CD14-positive monocyte (primary cell): Measurements from ENCODE around the gene GRIN2A. TPM values are rescaled to one million over a fixed set of nuclear protein-coding genes. Genes with fewer than 3 reads are reported as not detected.

Source experiments
- DNase-seq, 3 donors: peaks; one replicate each; pipeline ENCODE4 v3.0.0-alpha.2; 2011 to 2022
- H2AFZ ChIP-seq: 2 replicates; pipeline ENCODE4 v1.6.0; 2012; ENCODE audit warnings: mild to moderate bottlenecking, low read depth, low read length, inconsistent platforms; ENCODE audit not compliant: insufficient read depth, poor library complexity, severe bottlenecking
- H3K27ac ChIP-seq, 2 donors: 1 replicate in 1 of 2; 2 replicates in 1 of 2; pipeline ENCODE4 v1.5.1; 2012 to 2013; ENCODE audit warnings: low read length in 2 of 2, control low read depth in 1 of 2, inconsistent platforms in 1 of 2, low read depth in 1 of 2, mild to moderate bottlenecking in 1 of 2
- H3K27me3 ChIP-seq, 2 donors: one replicate each; pipeline versions ENCODE4 v1.6.0 to v1.6.1; 2011 to 2013; ENCODE audit warnings: low read length in 2 of 2; ENCODE audit not compliant: control insufficient read depth in 2 of 2, insufficient read depth in 2 of 2
- H3K36me3 ChIP-seq, 2 donors: replicated peaks in 1 of 2; 1 replicate in 1 of 2; 2 replicates in 1 of 2; pipeline versions ENCODE4 v1.5.1 to v1.6.1; 2012 to 2013; ENCODE audit warnings: low read length in 2 of 2, control low read depth in 1 of 2, inconsistent platforms in 1 of 2, mild to moderate bottlenecking in 1 of 2; ENCODE audit not compliant: insufficient read depth in 2 of 2, control insufficient read depth in 1 of 2
- H3K4me1 ChIP-seq, 2 donors: 1 replicate in 1 of 2; 2 replicates in 1 of 2; pipeline versions ENCODE4 v1.5.1 to v1.6.1; 2012 to 2013; ENCODE audit warnings: low read length in 2 of 2, control low read depth in 1 of 2, inconsistent platforms in 1 of 2, mild to moderate bottlenecking in 1 of 2, moderate library complexity in 1 of 2; ENCODE audit not compliant: insufficient read depth in 2 of 2, control insufficient read depth in 1 of 2
- H3K4me2 ChIP-seq: replicated peaks from 2 replicates; pipeline ENCODE3; 2012; ENCODE audit warnings: low read length, moderate library complexity, mild to moderate bottlenecking; ENCODE audit not compliant: poor library complexity, severe bottlenecking; ENCODE audit errors: extremely low read depth
- H3K4me3 ChIP-seq, 3 experiments: fragments of 200-600 bp in 1 of 3; sonication (generic) in 1 of 3; replicated peaks in 1 of 3; 1 replicate in 2 of 3; 2 replicates in 1 of 3; pipeline ENCODE4 v1.5.1; 2011 to 2013; ENCODE audit warnings: low read length in 3 of 3, mild to moderate bottlenecking in 3 of 3, control low read depth in 2 of 3, low read depth in 2 of 3, inconsistent platforms in 1 of 3, moderate library complexity in 1 of 3
- H3K79me2 ChIP-seq: 2 replicates; pipeline ENCODE4 v1.6.0; 2012; ENCODE audit warnings: mild to moderate bottlenecking, control low read depth, inconsistent platforms, low read length, moderate library complexity; ENCODE audit not compliant: insufficient read depth
- H3K9ac ChIP-seq: 2 replicates; pipeline ENCODE4 v1.6.0; 2017; ENCODE audit warnings: low read length, mild to moderate bottlenecking; ENCODE audit not compliant: insufficient read depth, poor library complexity, severe bottlenecking
- H3K9me3 ChIP-seq, 2 donors: replicated peaks in 1 of 2; 1 replicate in 1 of 2; 2 replicates in 1 of 2; pipeline versions ENCODE4 v1.5.1 to v1.6.1; 2012 to 2013; ENCODE audit warnings: low read length in 2 of 2, control low read depth in 1 of 2; ENCODE audit not compliant: control insufficient read depth in 1 of 2, insufficient read depth in 1 of 2
- H4K20me1 ChIP-seq: 2 replicates; pipeline ENCODE4 v1.6.0; 2012; ENCODE audit warnings: mild to moderate bottlenecking, low read length, control low read depth, moderate library complexity; ENCODE audit not compliant: insufficient read depth
- H3K27ac Mint-ChIP-seq, 7 donors: one replicate each; pipeline ENCODE4 v1.8.0; 2020; ENCODE audit warnings: mild to moderate bottlenecking in 7 of 7, mixed read lengths in 7 of 7, moderate library complexity in 6 of 7, inconsistent platforms in 2 of 7
- H3K27me3 Mint-ChIP-seq, 3 donors: one replicate each; pipeline ENCODE4 v1.8.0; 2021 to 2022; ENCODE audit warnings: low read depth in 3 of 3, mild to moderate bottlenecking in 3 of 3, mixed read lengths in 3 of 3, moderate library complexity in 3 of 3, inconsistent platforms in 1 of 3
- H3K36me3 Mint-ChIP-seq, 2 donors: one replicate each; pipeline ENCODE4 v1.8.0; 2020; ENCODE audit warnings: mixed read lengths in 2 of 2, inconsistent platforms in 1 of 2, mild to moderate bottlenecking in 1 of 2
- H3K4me1 Mint-ChIP-seq: one replicate; pipeline ENCODE4 v1.8.0; 2020; ENCODE audit warnings: mild to moderate bottlenecking, mixed read lengths
- H3K4me3 Mint-ChIP-seq, 2 donors: one replicate each; pipeline ENCODE4 v1.8.0; 2020; ENCODE audit warnings: mild to moderate bottlenecking in 2 of 2, mixed read lengths in 2 of 2, moderate library complexity in 1 of 2
- H3K9me3 Mint-ChIP-seq, 7 donors: one replicate each; pipeline ENCODE4 v1.8.0; 2020 to 2022; ENCODE audit warnings: mixed read lengths in 7 of 7, mild to moderate bottlenecking in 6 of 7, moderate library complexity in 6 of 7, inconsistent platforms in 2 of 7
- CTCF ChIP-seq: fragments of 200-600 bp; IDR thresholded peaks from one replicate; pipeline ENCODE4 v1.8.0; 2022; ENCODE audit warnings: antibody characterized with exemption, mild to moderate bottlenecking
- WGBS: methylation state at CpG from one replicate; pipeline ENCODE4 v1.1.5; 2013; ENCODE audit warnings: missing lambda C conversion rate; ENCODE audit not compliant: insufficient coverage; 5-methylcytosine and 5-hydroxymethylcytosine counted together
- intact Hi-C, 2 donors: fragments of 100-400 bp; cut with micrococcal nuclease; formaldehyde crosslinking; loops; one replicate each; pipeline versions ENCODE4 v1.15.0 to v1.15.1; 2023
- polyA plus RNA-seq, 3 donors: library from polyadenylated mRNA; depleted of rRNA in 1 of 3; unstranded in 2 of 3; stranded (reverse) in 1 of 3; fragments of 300-500 nt in 2 of 3; fragments of >200 nt in 1 of 3; fragmentation: Illumina TruSeq in 2 of 3; gene quantifications; 1 replicate in 2 of 3; 2 replicates in 1 of 3; pipeline ENCODE4 v1.2.3, GENCODE V29; 2012 to 2021

The GRIN2A gene
- polyA plus RNA-seq, 3 donors: not detected

GRCh38 chr16:9766891-9767290 lies 415.3 kb downstream of the GRIN2A start:
- Histone ChIP-seq H3K27ac (no peak overlapping the region), H2AFZ (no peak overlapping the region), H3K4me3 (no peak overlapping the region), H3K4me2 (no peak overlapping the region), H4K20me1 (no peaks in the 10 kb centered on the region), H3K4me1 (no peaks in the 10 kb centered on the region), H3K9ac (no peak overlapping the region), H3K27me3 (no peaks in the 10 kb centered on the region), H3K9me3 (peaks cover 0 to 8% of the 10 kb centered on the region in 2 donors), H3K36me3 (no peaks in the 10 kb centered on the region), H3K79me2 (no peaks in the 10 kb centered on the region)
- no peak for TF ChIP-seq CTCF
- intact Hi-C loops: no loop called here
- DNase-seq: no peak
- no peak overlapping the region for H3K4me3 Mint-ChIP-seq
- H3K36me3 Mint-ChIP-seq: no peaks in the 10 kb centered on the region
- no peaks in the 10 kb centered on the region for H3K4me1 Mint-ChIP-seq
- peaks cover 0 to 12% (median 4%) of the 10 kb centered on the region in 7 donors for H3K9me3 Mint-ChIP-seq
- no CpG with 5 or more reads among the region's 4 CpGs for WGBS
- H3K27me3 Mint-ChIP-seq: no peaks in the 10 kb centered on the region
- no peak overlapping the region for H3K27ac Mint-ChIP-seq

- DNase-seq: no peak
- Histone ChIP-seq H4K20me1 (no peaks in the 10 kb centered on the region), H3K4me3 (no peak overlapping the region), H3K9ac (no peak overlapping the region), H3K4me2 (no peak overlapping the region), H3K9me3 (peaks cover 0 to 8% of the 10 kb centered on the region in 2 donors), H2AFZ (no peak overlapping the region), H3K27me3 (no peaks in the 10 kb centered on the region), H3K79me2 (no peaks in the 10 kb centered on the region), H3K27ac (no peak overlapping the region), H3K36me3 (no peaks in the 10 kb centered on the region), H3K4me1 (no peaks in the 10 kb centered on the region)
- intact Hi-C loops: no loop called here
- 91% methylated on average over 11 of the region's 11 CpGs for WGBS
- TF ChIP-seq CTCF: no peak
- peaks cover 0 to 12% (median 5%) of the 10 kb centered on the region in 7 donors for H3K9me3 Mint-ChIP-seq
- no peak overlapping the region for H3K4me3 Mint-ChIP-seq
- H3K27me3 Mint-ChIP-seq: no peaks in the 10 kb centered on the region
- H3K4me1 Mint-ChIP-seq: no peaks in the 10 kb centered on the region
- H3K27ac Mint-ChIP-seq: no peak overlapping the region
- no peaks in the 10 kb centered on the region for H3K36me3 Mint-ChIP-seq
Measured at GRCh38 chr16:9763505-9763904, 418.7 kb downstream of the GRIN2A start.
